Suprapubic skin (tissue), 4 donors: ENCODE data around the gene RNF167. TPM values are rescaled to one million over a fixed set of nuclear protein-coding genes. Genes with fewer than 3 reads are reported as not detected.
A peak's percentile ranks its signal among the peaks of the same experiment; 100 is the strongest.

ENCODE experiments used
- DNase-seq, 2 donors: peaks; one replicate each; pipeline ENCODE4 v3.0.0-alpha.2; 2019; ENCODE audit warnings: low spot score in 2 of 2
- H3K27ac ChIP-seq: fragments of 200-600 bp; sonication (generic); one replicate; pipeline ENCODE4 v1.5.1; 2019
- H3K27me3 ChIP-seq: fragments of 200-600 bp; sonication (generic); one replicate; pipeline ENCODE4 v1.5.1; 2019
- H3K36me3 ChIP-seq: fragments of 200-600 bp; sonication (generic); one replicate; pipeline ENCODE4 v1.5.1; 2019
- H3K4me1 ChIP-seq: fragments of 200-600 bp; sonication (generic); one replicate; pipeline ENCODE4 v1.5.1; 2019
- H3K4me3 ChIP-seq: fragments of 200-600 bp; sonication (generic); one replicate; pipeline ENCODE4 v1.5.1; 2019; ENCODE audit warnings: mild to moderate bottlenecking
- H3K9me3 ChIP-seq: fragments of 200-600 bp; sonication (generic); one replicate; pipeline ENCODE4 v1.5.1; 2019
- CTCF ChIP-seq, 2 donors: fragments of 200-600 bp in 1 of 2; fragments of 450-650 bp in 1 of 2; sonication (generic) in 1 of 2; IDR thresholded peaks; one replicate each; pipeline ENCODE4 v1.5.1; 2016 to 2019; ENCODE audit warnings: antibody characterized with exemption in 2 of 2, mild to moderate bottlenecking in 1 of 2, moderate library complexity in 1 of 2
- EP300 ChIP-seq: sonication (generic); formaldehyde crosslinking; IDR thresholded peaks from one replicate; pipeline ENCODE4 v1.6.1; 2017; ENCODE audit warnings: antibody characterized with exemption
- POLR2A ChIP-seq, 2 donors: fragments of 450-650 bp; IDR thresholded peaks; one replicate each; pipeline ENCODE4 v1.6.1; 2017; ENCODE audit warnings: antibody characterized with exemption in 2 of 2, mild to moderate bottlenecking in 2 of 2, moderate library complexity in 2 of 2
- POLR2AphosphoS5 ChIP-seq, 3 donors: sonication (generic); formaldehyde crosslinking; IDR thresholded peaks; one replicate each; pipeline ENCODE4 v1.6.1; 2017; ENCODE audit warnings: antibody characterized with exemption in 3 of 3
- WGBS: methylation state at CpG from one replicate; pipeline ENCODE4 v1.1.5; 2018; 5-methylcytosine and 5-hydroxymethylcytosine counted together
- total RNA-seq, 4 donors: library from RNA; depleted of rRNA; stranded (reverse); fragments of >200 nt; gene quantifications; one replicate each; pipeline ENCODE4 v1.1.0, GENCODE V29; 2016

Gene RNF167
- total RNA-seq, 4 donors from 2014 or later: 74.1 to 118 (median 99.4) TPM

GRCh38 chr17:4972752-4973151 is 32.7 kb downstream of the RNF167 start:
- no peak overlapping the region for H3K27ac ChIP-seq
- no peak for DNase-seq
- no peaks in the 10 kb centered on the region for H3K9me3 ChIP-seq
- H3K36me3 ChIP-seq: peaks cover 73% of the 10 kb centered on the region
- TF ChIP-seq POLR2AphosphoS5 (IDR thresholded peaks at IDR 0.05): no peak
- no peak for TF ChIP-seq EP300
- no peak for TF ChIP-seq POLR2A (IDR thresholded peaks at IDR 0.05)
- TF ChIP-seq CTCF (IDR thresholded peaks at IDR 0.05): no peak
- peaks cover 22% of the 10 kb centered on the region for H3K4me1 ChIP-seq
- no peak overlapping the region for H3K4me3 ChIP-seq
- no peaks in the 10 kb centered on the region for H3K27me3 ChIP-seq
- 80% methylated on average over 10 of the region's 12 CpGs for WGBS

- H3K36me3 ChIP-seq: peaks cover 80% of the 10 kb centered on the region
- no peak for DNase-seq
- H3K4me1 ChIP-seq: peaks cover 16% of the 10 kb centered on the region
- no peaks in the 10 kb centered on the region for H3K27me3 ChIP-seq
- no peak overlapping the region for H3K4me3 ChIP-seq
- H3K9me3 ChIP-seq: no peaks in the 10 kb centered on the region
- 92% methylated on average over 10 of the region's 10 CpGs for WGBS
- TF ChIP-seq CTCF (IDR thresholded peaks at IDR 0.05) (no peak), EP300 (no peak), POLR2A (IDR thresholded peaks at IDR 0.05) (no peak), POLR2AphosphoS5 (IDR thresholded peaks at IDR 0.05) (no peak)
- H3K27ac ChIP-seq: no peak overlapping the region
Observed at GRCh38 chr17:4973256-4974114, 33.4 kb downstream of the RNF167 start.

GRCh38 chr17:4974115-4974670 is 34.1 kb downstream of the RNF167 start:
- Histone ChIP-seq H3K4me3 (no peak overlapping the region), H3K27ac (no peak overlapping the region), H3K4me1 (peaks cover 9% of the 10 kb centered on the region), H3K9me3 (no peaks in the 10 kb centered on the region), H3K27me3 (no peaks in the 10 kb centered on the region), H3K36me3 (peaks cover 87% of the 10 kb centered on the region)
- no peak for TF ChIP-seq CTCF (IDR thresholded peaks at IDR 0.05)
- no peak for TF ChIP-seq POLR2A (IDR thresholded peaks at IDR 0.05)
- TF ChIP-seq POLR2AphosphoS5 (IDR thresholded peaks at IDR 0.05): no peak
- TF ChIP-seq EP300: no peak
- WGBS: 91% methylated on average over 9 of the region's 9 CpGs
- no peak for DNase-seq

DNA sequence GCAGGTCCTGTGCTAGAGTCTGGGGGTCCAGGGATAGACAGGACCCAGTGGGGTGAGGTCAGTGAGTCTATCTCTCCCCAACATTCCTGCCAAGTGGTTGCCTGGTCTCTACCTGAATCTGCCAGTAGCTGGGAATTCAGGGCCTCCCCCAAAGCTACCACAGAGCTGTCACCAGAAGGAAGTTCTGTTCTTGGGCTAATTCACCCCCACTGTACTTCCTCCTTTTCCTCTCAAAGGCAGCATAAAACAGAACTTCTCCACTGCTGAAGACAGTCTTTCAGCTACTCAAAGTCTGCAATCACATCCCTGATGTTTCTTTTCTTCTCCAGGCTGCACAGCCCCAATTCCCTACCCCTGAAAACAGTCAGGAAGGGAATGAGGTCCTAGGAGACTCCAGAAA is 38.7 kb downstream of the RNF167 start:
- Histone ChIP-seq H3K27ac (no peak overlapping the region), H3K4me1 (peaks cover 10% of the 10 kb centered on the region), H3K36me3 (peaks cover 86% of the 10 kb centered on the region), H3K27me3 (no peaks in the 10 kb centered on the region), H3K4me3 (no peak overlapping the region), H3K9me3 (no peaks in the 10 kb centered on the region)
- DNase-seq: no peak
- TF ChIP-seq EP300 (no peak), CTCF (IDR thresholded peaks at IDR 0.05) (no peak), POLR2AphosphoS5 (IDR thresholded peaks at IDR 0.05) (no peak), POLR2A (IDR thresholded peaks at IDR 0.05) (no peak)

GRCh38 chr17:4980644-4981216 is 40.7 kb downstream of the RNF167 start:
- Histone ChIP-seq H3K27me3 (no peaks in the 10 kb centered on the region), H3K27ac (no peak overlapping the region), H3K4me3 (no peak overlapping the region), H3K9me3 (no peaks in the 10 kb centered on the region), H3K4me1 (peaks cover 10% of the 10 kb centered on the region), H3K36me3 (peaks cover 80% of the 10 kb centered on the region)
- 36% methylated on average over 6 of the region's 6 CpGs for WGBS
- no peak for TF ChIP-seq POLR2AphosphoS5 (IDR thresholded peaks at IDR 0.05)
- peak; percentile 57 to 67 for TF ChIP-seq CTCF (IDR thresholded peaks at IDR 0.05)
- no peak for DNase-seq
